Erythroblast (primary cell): ENCODE data around the gene RPL10.
"Not testable (repeated sequence)": the region's sequence is repeated elsewhere in the genome, so short reads cannot be mapped to it uniquely, and the experiment has no call there.

Experiments
- DNase-seq, 2 experiments: peaks; one replicate each; lab custom pipeline; 2025; lab: John Stamatoyannopoulos, UW
- GATA1 ChIP-seq: IDR thresholded peaks from 2 replicates; pipeline ENCODE4 v1.6.1; 2011; ENCODE audit warnings: low read depth, mild to moderate bottlenecking, control low read depth, low read length, moderate library complexity
- POLR2A ChIP-seq: IDR thresholded peaks from 2 replicates; pipeline ENCODE4 v1.6.1; 2011; ENCODE audit warnings: mild to moderate bottlenecking, low read length

Gene RPL10

GRCh38 chrX:154376774-154377173, 21.4 kb upstream of the RPL10 start:
- DNase-seq, result no peak
- TF ChIP-seq POLR2A, result no peak
- no peak for TF ChIP-seq GATA1

GRCh38 chrX:154378059-154378798, 19.9 kb upstream of the RPL10 start:
- TF ChIP-seq POLR2A (no peak), GATA1 (no peak)
- DNase-seq, result no peak

- peak; percentile 100 for DNase-seq
- no peak for TF ChIP-seq GATA1
- TF ChIP-seq POLR2A, result peak; percentile 87
These were observed 19.2 kb upstream of the RPL10 start, which contains the start of gene EMD for GRCh38 chrX:154378799-154379568. TSS of gene EMD (plus strand) at chrX:154379295. CDS start at chrX:154379485, 190 bp downstream.

GRCh38 chrX:154379569-154379951, 18.6 kb upstream of the RPL10 start:
- DNase-seq, result peak; percentile 51 to 70
- TF ChIP-seq POLR2A (peak; percentile 23), GATA1 (no peak)

DNA sequence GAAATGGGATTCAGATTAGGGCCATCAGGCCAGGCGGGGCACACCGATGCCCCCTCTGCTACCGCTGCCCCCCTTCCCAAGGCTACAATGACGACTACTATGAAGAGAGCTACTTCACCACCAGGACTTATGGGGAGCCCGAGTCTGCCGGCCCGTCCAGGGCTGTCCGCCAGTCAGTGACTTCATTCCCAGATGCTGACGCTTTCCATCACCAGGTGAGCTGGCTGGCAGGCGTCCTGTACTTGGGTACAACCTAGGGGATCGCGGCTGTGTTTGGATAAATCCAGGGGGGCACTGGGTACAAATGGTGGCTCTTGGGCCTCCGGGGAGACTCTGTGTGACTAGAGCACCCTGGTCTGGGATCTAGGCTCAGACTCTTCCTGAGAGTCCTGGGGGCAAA, 18.0 kb upstream of the RPL10 start:
- DNase-seq, result peak in 1 of 2 experiments; percentile 58
- TF ChIP-seq GATA1 (no peak), POLR2A (no peak)

GRCh38 chrX:154380787-154381186, 17.4 kb upstream of the RPL10 start:
- TF ChIP-seq POLR2A (no peak), GATA1 (no peak)
- no peak for DNase-seq

DNA sequence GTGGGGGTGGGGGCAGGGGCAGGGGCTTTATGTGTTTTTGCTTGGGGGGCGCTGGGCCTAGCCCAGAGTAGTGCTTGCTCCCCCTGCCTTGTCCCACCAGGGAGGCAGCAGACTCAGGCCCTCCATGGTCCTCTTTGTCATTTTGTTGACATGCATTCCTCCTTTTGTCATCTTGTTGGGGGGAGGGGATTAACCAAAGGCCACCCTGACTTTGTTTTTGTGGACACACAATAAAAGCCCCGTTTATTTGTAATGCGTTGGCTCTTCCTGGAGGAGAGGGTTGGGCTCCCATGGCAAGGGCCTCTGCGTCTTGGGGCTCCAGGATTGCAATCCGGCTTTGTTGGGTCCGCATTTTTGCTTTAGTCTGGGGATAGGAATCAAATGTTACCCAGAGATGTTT, 16.9 kb upstream of the RPL10 start:
- DNase-seq, result no peak

DNA sequence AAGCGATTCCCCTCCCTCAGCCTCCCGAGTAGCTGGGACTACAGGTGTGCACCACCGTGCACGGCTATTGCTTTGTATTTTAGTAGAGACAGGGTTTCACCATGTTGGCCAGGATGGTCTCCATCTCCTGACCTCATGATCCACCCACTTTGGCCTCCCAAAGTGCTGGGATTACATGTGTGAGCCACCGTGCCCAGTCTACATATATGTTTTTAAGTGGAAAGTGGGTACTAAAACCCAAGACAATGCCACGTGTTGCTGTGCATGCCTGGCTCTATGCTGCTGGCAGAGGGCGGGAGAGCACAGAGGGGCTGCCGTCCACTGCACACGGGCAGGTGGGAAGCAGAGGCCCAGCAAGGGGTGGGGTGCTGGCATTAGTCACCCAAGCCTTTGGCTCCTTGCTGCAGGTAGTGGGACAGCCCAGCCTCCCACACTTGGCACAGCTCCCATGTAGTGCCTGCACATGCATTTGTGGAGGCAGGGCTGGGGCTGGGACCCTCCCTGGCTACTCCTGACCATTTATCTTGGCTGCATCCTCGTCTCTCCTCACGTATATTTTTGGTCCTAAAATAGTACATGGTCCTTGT, 15.6 kb upstream of the RPL10 start:
- no peak for DNase-seq
- peak; percentile 32 for TF ChIP-seq POLR2A
- TF ChIP-seq GATA1, result no peak

More for the DNA sequence above, 16.9 kb upstream of the RPL10 start:
- TF ChIP-seq POLR2A, result no peak
- no peak for TF ChIP-seq GATA1

DNA sequence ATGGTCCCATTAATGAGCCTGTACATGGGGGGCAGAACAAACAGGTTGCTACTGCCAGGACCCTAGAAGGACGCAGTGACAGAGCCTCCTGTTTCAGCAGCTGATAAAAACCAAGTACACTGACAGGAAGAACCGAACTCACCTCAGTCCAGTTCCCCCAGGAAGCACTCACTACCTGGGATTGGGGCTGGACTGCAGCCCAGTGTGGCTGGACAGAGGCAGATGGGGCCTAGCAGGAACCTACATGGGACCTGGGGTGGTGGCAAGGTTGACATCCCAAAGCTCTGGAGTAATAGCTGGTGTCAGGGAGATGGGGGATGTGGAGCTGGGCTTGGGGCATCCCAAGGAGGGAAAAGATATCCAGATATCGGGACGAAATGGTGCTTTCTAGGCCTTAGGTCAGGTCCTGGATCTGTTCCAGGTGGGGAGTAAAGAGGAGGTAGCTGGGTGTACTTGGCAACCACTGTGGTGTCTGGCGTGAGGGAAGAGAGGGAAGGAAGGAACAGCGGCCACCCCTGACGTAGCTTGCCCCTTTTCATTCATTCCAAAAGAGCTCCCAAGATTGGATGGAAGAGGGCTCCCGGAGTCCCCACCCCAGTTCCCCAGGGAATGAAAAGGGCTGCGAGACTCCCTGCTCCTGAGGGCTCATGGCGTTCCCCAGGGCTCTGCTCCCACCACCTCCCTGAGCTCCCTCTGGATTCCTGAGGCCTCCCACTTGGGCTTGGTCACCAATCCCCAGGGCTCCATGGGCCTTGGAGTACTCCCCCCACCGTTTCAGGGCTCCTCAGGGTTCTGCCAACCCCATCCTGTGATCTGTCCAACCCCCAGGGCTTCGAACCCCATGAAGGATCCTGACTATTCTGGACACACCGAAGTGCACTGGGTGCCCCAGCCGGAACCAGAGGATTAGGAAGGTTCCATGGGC, 14.6 kb upstream of the RPL10 start:
- TF ChIP-seq POLR2A, result peak; percentile 10
- TF ChIP-seq GATA1, result no peak
- no peak for DNase-seq

DNA sequence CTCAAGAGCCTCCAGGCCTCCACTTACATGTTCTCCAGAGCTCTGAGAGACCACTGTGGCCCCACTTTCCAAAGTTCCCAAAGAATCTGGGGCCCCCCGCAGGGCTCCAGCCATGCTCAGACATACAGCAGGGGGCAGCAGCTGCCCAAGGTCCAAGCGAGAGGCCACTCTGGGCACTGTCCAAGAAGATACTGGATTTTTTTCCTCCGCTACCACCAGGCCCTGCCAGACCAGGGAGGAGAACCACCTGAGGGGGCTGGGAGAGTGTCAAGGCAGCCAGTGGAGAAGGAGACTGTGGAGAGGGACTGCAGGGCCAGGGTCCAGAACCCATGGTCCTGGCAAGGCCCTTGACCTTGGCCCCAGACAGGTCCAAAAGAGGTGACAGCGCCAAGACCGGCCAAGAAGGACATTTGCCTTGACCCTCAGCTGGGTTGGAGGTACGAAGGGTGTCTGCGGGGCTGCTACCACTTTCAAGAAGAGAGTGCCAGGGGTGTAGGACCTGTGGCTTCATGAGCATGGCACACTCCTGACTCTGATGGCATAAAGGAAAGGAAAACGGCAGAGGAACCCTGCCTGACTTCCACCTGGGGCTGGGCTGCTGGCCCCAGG, 13.8 kb upstream of the RPL10 start:
- no peak for DNase-seq

DNA sequence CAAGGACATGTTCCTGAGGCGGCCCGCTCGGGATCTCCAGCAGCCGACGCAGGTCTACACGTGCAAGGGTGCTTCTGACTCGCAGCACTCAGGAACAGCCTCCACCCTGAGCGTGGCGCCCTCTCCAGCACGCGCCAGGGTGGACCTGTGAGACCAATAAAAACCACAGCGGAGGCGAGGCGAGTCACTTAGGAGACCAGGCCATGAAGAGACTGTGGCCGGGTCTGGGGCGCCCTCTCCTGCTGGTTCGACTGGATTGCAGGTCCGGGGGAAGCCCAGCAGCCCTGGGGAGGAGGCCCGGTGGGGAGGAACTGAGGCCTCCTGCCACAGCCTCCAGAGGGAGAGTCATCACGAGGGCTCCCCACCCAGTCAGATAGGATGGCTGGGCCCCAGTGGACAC, 10.1 kb upstream of the RPL10 start:
- DNase-seq, result not testable (repeated sequence)

More for the DNA sequence above, 13.8 kb upstream of the RPL10 start:
- TF ChIP-seq GATA1 (no peak), POLR2A (no peak)

GRCh38 chrX:154388649-154389048, 9.5 kb upstream of the RPL10 start:
- not testable (repeated sequence) for DNase-seq

DNA sequence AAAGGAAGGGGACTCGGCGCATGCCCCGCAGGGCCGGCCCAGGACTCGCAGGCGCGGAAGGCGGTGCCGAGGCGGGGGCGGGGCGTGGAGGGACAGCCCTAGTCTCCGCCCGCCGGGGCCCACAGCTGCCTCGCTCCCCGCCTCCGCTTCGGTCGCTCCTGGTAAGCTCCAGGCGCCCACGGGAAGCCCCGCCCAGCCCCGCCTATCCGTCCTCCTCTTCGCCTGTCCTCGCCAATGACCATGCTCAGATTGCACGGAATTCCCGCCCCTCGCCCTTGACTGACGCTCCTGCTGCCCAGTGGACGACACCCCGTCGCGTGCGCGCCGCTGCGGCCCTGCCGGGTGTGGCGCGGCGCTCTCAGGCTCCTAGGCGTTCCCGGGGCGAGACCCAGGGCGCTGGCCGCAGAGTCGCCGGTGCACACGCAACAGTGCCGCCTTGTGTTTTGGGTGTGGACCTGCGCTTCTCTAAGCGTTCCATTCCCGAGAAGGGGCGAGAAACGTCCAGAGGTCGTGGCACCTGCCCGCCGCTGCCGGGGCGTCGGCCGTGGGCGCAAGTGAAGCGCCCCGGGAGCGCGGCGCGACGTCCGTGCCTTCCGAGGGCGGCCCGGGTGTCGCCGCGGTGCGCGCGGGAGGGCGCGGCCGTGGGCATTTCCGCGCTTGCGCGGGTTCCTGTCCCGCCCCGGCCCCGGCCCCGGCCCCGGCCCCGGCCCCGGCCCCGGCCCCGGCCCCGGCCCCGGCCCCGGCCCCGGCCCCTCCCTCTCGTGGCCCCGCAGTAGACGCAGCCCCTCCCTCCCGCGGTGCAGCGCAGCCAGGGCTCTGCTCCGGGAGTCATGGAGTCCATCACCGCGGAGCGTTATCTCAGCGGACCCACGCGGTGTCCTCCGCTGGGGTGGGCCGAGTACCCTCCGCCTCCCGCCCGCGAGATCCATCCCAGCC, 8.1 kb upstream of the RPL10 start:
- DNase-seq, result not testable (repeated sequence)

DNA sequence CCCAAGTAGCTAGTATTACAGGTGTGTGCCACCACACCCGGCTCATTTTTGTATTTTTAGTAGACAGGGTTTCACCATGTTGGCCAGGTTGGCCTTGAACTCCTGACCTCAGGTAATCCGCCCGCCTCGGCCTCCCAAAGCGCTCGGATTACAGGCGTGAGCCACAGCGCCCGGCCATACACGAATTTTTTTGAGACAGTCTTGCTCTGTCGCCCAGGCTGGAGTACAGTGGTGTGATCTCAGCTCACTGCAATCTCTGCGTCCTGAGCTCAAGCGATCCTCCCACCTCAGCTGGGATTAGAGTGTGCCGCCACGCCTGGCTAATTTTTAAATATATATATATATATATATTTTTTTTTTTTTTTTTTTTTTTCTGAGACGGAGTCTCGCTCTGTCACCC, 1.8 kb upstream of the RPL10 start:
- not testable (repeated sequence) for DNase-seq
